Mononuclear cell (primary cell): ENCODE data around the gene ZNF70. TPM values are rescaled to one million over a fixed set of nuclear protein-coding genes. Genes with fewer than 3 reads are reported as not detected.

Experiments used
- H3K27me3 ChIP-seq: 2 replicates; pipeline ENCODE4 v1.6.0; 2011; ENCODE audit warnings: low read length, control low read depth; ENCODE audit not compliant: insufficient read depth
- H3K4me1 ChIP-seq: 2 replicates; pipeline ENCODE4 v1.5.1; 2011; ENCODE audit warnings: mild to moderate bottlenecking, low read length, control low read depth; ENCODE audit not compliant: insufficient read depth
- H3K4me3 ChIP-seq: 2 replicates; pipeline ENCODE4 v1.5.1; 2011; ENCODE audit warnings: mild to moderate bottlenecking, low read length, moderate library complexity
- H3K9me3 ChIP-seq: 2 replicates; pipeline ENCODE4 v1.5.1; 2011; ENCODE audit warnings: low read depth, mild to moderate bottlenecking, control low read depth, low read length
- total RNA-seq: library from RNA; depleted of rRNA; stranded (reverse); fragments of >200 nt; gene quantifications from one replicate; pipeline ENCODE4 v1.2.3, GENCODE V29; 2012

The ZNF70 gene
- total RNA-seq, 1 donor = 0.52 TPM

DNA sequence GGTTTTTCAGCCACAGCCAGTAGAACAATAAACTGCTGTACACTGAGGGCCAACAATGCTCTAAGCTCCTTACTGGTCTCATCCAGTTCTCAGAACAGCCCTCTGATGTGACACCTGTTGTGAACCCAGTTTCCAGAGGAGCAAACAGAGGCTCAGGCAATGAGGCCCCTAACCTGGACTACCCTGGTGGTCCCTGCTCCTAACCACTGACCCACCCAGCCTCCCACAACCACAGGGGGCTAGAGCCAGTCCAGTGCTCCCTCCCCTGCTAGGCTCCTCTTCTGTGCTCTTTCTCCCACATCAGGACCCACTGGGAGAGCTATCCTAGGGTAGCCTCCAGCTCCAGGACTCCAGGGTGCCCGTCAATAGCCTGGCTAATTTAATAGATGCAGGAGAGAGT lies 31.8 kb upstream of the ZNF70 start:
- Histone ChIP-seq H3K9me3 (no peaks in the 10 kb centered on the region), H3K4me1 (peaks cover 9% of the 10 kb centered on the region), H3K4me3 (no peak overlapping the region), H3K27me3 (no peaks in the 10 kb centered on the region)

GRCh38 chr22:23782252-23782651 lies 31.3 kb upstream of the ZNF70 start:
- H3K9me3 ChIP-seq = no peaks in the 10 kb centered on the region
- peaks cover 6% of the 10 kb centered on the region for H3K4me1 ChIP-seq
- H3K27me3 ChIP-seq = no peaks in the 10 kb centered on the region
- H3K4me3 ChIP-seq = no peak overlapping the region

GRCh38 chr22:23781511-23782183 lies 30.7 kb upstream of the ZNF70 start:
- Histone ChIP-seq H3K4me1 (peaks cover 5% of the 10 kb centered on the region), H3K4me3 (no peak overlapping the region), H3K27me3 (no peaks in the 10 kb centered on the region), H3K9me3 (no peaks in the 10 kb centered on the region)

DNA sequence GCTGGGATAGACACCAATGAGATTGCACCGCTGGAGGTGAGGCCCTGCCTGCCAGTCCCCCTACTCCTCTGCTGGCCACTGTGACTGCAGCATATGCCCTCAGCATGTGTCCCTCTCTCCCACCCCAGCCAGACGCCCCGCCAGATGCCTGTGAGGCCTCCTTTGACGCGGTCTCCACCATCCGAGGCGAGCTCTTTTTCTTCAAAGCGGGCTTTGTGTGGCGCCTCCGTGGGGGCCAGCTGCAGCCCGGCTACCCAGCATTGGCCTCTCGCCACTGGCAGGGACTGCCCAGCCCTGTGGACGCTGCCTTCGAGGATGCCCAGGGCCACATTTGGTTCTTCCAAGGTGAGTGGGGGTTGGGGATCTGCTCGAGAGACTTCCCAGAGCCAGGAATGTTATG lies 30.2 kb upstream of the ZNF70 start:
- no peaks in the 10 kb centered on the region for H3K27me3 ChIP-seq
- no peaks in the 10 kb centered on the region for H3K4me1 ChIP-seq
- H3K4me3 ChIP-seq = no peak overlapping the region
- no peaks in the 10 kb centered on the region for H3K9me3 ChIP-seq

- no peaks in the 10 kb centered on the region for H3K4me1 ChIP-seq
- H3K27me3 ChIP-seq = no peaks in the 10 kb centered on the region
- no peak overlapping the region for H3K4me3 ChIP-seq
- no peaks in the 10 kb centered on the region for H3K9me3 ChIP-seq
Measured at GRCh38 chr22:23780146-23780748, 29.3 kb upstream of the ZNF70 start.

DNA sequence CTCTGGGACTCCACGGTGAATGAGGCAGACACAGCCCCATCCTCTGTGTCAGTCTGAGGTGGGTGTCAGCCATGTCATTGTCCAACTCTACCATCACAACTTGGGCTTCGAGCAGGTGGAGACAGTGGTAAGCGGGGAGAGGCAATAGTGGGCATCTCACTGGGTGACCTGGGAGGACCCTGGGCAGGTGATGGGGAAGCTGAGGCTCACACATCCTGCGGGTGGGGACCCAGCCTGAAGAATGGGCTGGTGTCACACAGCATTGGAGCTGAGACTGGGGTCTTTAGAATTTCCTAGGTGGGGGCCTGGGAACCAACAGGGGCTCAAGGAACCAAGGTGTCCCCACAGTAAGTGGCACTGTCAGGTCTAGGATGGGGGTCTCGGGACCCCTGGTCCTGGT lies 28.8 kb upstream of the ZNF70 start:
- Histone ChIP-seq H3K9me3 (no peaks in the 10 kb centered on the region), H3K27me3 (no peaks in the 10 kb centered on the region), H3K4me3 (no peak overlapping the region), H3K4me1 (no peaks in the 10 kb centered on the region)

GRCh38 chr22:23779083-23779482 lies 28.2 kb upstream of the ZNF70 start:
- no peaks in the 10 kb centered on the region for H3K4me1 ChIP-seq
- no peaks in the 10 kb centered on the region for H3K27me3 ChIP-seq
- H3K9me3 ChIP-seq = no peaks in the 10 kb centered on the region
- H3K4me3 ChIP-seq = no peak overlapping the region

DNA sequence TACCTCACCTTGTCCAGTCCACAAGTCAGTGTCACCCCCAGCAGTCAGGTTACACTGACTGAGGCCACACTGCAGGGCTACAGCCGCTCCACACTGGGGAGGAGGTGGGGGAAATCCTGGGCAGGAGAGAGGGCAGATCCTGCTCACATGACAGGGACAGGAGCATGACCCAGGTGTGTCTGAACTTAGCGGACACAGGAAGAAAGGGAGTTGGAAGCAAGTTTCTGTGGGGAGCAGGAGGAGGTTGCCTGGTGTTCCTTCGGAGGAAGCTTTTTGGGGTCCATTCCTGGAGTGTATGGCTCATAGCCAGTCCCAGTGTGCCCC lies 27.6 kb upstream of the ZNF70 start:
- Histone ChIP-seq H3K4me3 (no peak overlapping the region), H3K4me1 (no peaks in the 10 kb centered on the region), H3K27me3 (no peaks in the 10 kb centered on the region), H3K9me3 (no peaks in the 10 kb centered on the region)

GRCh38 chr22:23777776-23778576 lies 27.1 kb upstream of the ZNF70 start:
- Histone ChIP-seq H3K9me3 (no peaks in the 10 kb centered on the region), H3K27me3 (no peaks in the 10 kb centered on the region), H3K4me1 (no peaks in the 10 kb centered on the region), H3K4me3 (no peak overlapping the region)

DNA sequence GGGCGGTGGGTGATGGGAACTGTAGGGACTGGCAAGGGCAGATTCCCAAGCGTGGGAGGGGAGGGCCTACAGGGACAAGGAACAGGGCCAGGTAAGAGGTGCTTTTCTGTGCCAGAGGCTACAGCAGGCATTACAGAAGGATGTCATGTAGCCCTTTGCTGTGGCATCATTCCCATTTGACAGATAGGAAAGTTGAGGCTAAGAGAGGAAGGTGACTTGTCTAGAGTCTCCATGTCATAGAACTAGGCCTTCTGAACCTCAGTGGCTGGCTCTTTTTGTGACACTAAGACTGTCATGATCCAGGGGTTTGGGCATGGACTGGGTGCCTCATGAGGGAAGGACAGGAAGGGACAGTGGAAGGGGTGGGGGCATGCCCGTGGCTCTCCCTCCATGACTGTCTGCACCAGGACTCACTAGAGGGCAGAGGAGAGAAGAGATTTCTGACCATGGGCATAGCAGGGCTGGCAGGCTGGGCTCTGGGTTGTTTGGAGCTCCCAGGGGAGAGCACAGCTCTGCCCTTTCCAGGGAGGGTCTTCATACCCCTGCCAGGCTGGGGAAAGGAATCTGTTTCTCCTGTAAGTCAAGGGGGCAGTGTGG lies 25.0 kb upstream of the ZNF70 start:
- Histone ChIP-seq H3K27me3 (no peaks in the 10 kb centered on the region), H3K9me3 (no peaks in the 10 kb centered on the region), H3K4me1 (peaks cover 16% of the 10 kb centered on the region), H3K4me3 (no peak overlapping the region)

DNA sequence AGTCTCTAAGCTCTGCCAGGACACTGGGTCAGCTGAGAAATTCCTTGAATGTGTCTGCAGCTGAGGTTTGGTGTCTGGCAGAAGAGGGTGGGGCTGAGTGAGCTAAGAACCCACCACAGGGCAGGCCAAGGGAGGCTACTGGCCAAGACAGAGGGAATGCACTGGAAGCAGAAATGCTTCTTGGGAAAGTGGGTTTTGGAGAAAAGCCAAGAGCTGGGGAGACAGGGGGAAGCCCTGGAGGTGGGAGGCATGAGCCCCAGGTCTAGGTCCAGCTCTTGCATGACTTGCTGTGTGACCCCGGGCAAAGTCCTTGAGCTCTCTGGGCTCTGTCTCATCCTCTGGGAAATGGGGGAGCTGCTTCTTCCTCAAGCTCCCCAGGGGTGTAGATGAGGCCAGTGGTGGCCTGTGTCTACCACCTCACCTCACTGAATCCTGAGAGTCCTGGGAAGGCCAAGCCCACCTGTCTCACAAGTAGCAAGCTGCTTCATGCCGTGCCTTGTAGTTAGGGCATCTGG lies 24.1 kb upstream of the ZNF70 start:
- Histone ChIP-seq H3K4me3 (no peak overlapping the region), H3K9me3 (no peaks in the 10 kb centered on the region), H3K4me1 (peaks cover 21% of the 10 kb centered on the region), H3K27me3 (no peaks in the 10 kb centered on the region)

- no peaks in the 10 kb centered on the region for H3K9me3 ChIP-seq
- peaks cover 21% of the 10 kb centered on the region for H3K4me1 ChIP-seq
- no peak overlapping the region for H3K4me3 ChIP-seq
- H3K27me3 ChIP-seq = no peaks in the 10 kb centered on the region
Measured at GRCh38 chr22:23774114-23774921, 23.4 kb upstream of the ZNF70 start.

- Histone ChIP-seq H3K4me3 (no peak overlapping the region), H3K9me3 (no peaks in the 10 kb centered on the region), H3K27me3 (no peaks in the 10 kb centered on the region), H3K4me1 (peaks cover 23% of the 10 kb centered on the region)
Measured at GRCh38 chr22:23773483-23774113, 22.7 kb upstream of the ZNF70 start.
